ENCODE measurements around the gene RBM20. TPM values are rescaled to one million over a fixed set of nuclear protein-coding genes. Genes with fewer than 3 reads are reported as not detected.

RBM20 gene
- total and polyA plus RNA-seq, 2 experiments from 2014 or later: not detected

- Histone ChIP-seq H4K20me1 (ENCODE audit: insufficient read depth) (no peaks in the 10 kb centered on the region), H3K9ac (no peak overlapping the region), H3K36me3 (ENCODE audit: low read depth) (no peaks in the 10 kb centered on the region), H3K27ac (no peak overlapping the region), H3K79me2 (ENCODE audit: insufficient read depth) (no peaks in the 10 kb centered on the region), H3K27me3 (replicated peaks; ENCODE audit: insufficient read depth) (peaks cover 65% of the 10 kb centered on the region), H3F3A (ENCODE audit: insufficient read depth) (no peaks in the 10 kb centered on the region), H3K9me3 (ENCODE audit: low read depth) (no peaks in the 10 kb centered on the region), H2AFZ (no peak overlapping the region), H3K4me1 (ENCODE audit: insufficient read depth) (0 out of 2 replicates have a peak, but pooled peaks cover 4% of the 10 kb centered on the region), H3K9me2 (ENCODE audit: insufficient read depth) (no peaks in the 10 kb centered on the region), H3K4me3 (no peak overlapping the region), H3K4me2 (ENCODE audit: unreplicated experiment) (no peak overlapping the region)
- no peak for DNase-seq
- WGBS, 2 experiments (ENCODE audit: low coverage in 1 of 2, low lambda C conversion rate in 2 of 2, missing lambda C conversion rate in 2 of 2): 54 to 60% methylated on average over 14 of the region's 14 CpGs
- TF ChIP-seq EZH2 (IDR thresholded peaks at IDR 0.05; ENCODE audit: insufficient read depth, poor library complexity, severe bottlenecking): no peak
- no peak for TF ChIP-seq EZH2phosphoT487 (IDR thresholded peaks at IDR 0.05; ENCODE audit: insufficient read depth, low read depth)
- in situ Hi-C loops (cut with MboI): no loop called here
Measured at GRCh38 chr10:110642204-110643034, 1.7 kb upstream of the RBM20 start.

- Histone ChIP-seq H3K27ac (no peak overlapping the region), H3K4me1 (ENCODE audit: insufficient read depth) (0 out of 2 replicates have a peak, but pooled peaks cover 4% of the 10 kb centered on the region), H4K20me1 (ENCODE audit: insufficient read depth) (no peaks in the 10 kb centered on the region), H2AFZ (no peak overlapping the region), H3F3A (ENCODE audit: insufficient read depth) (no peaks in the 10 kb centered on the region; the same call in 1 of the 2 replicates), H3K27me3 (replicated peaks; ENCODE audit: insufficient read depth) (peaks cover 72% of the 10 kb centered on the region), H3K9me2 (ENCODE audit: insufficient read depth) (no peaks in the 10 kb centered on the region), H3K4me2 (ENCODE audit: unreplicated experiment) (peak overlapping the region; percentile 43), H3K36me3 (ENCODE audit: low read depth) (no peaks in the 10 kb centered on the region), H3K9ac (no peak overlapping the region), H3K4me3 (peak overlapping the region; percentile 60), H3K79me2 (ENCODE audit: insufficient read depth) (no peaks in the 10 kb centered on the region), H3K9me3 (ENCODE audit: low read depth) (no peaks in the 10 kb centered on the region)
- in situ Hi-C loops (cut with MboI): no loop called here
- 18 to 23% methylated on average over 40 of the region's 40 CpGs for WGBS, 2 experiments (ENCODE audit: low coverage in 1 of 2, low lambda C conversion rate in 2 of 2, missing lambda C conversion rate in 2 of 2)
- peak; percentile 64 for TF ChIP-seq EZH2 (IDR thresholded peaks at IDR 0.05; ENCODE audit: insufficient read depth, poor library complexity, severe bottlenecking)
- TF ChIP-seq EZH2phosphoT487 (IDR thresholded peaks at IDR 0.05; ENCODE audit: insufficient read depth, low read depth): no peak
- no peak for DNase-seq
Measured at GRCh38 chr10:110643035-110643652, 992 bp upstream of the RBM20 start.

- Histone ChIP-seq H3K9ac (no peak overlapping the region), H3K36me3 (ENCODE audit: low read depth) (no peaks in the 10 kb centered on the region), H3K4me2 (ENCODE audit: unreplicated experiment) (peak overlapping the region; percentile 43), H3K9me3 (ENCODE audit: low read depth) (no peaks in the 10 kb centered on the region), H2AFZ (peak overlapping the region; percentile 41), H3K27ac (no peak overlapping the region), H3K4me1 (ENCODE audit: insufficient read depth) (0 out of 2 replicates have a peak, but pooled peaks cover 4% of the 10 kb centered on the region), H3K4me3 (peak overlapping the region; percentile 60), H3K27me3 (replicated peaks; ENCODE audit: insufficient read depth) (peaks cover 73% of the 10 kb centered on the region), H3K9me2 (ENCODE audit: insufficient read depth) (no peaks in the 10 kb centered on the region), H4K20me1 (ENCODE audit: insufficient read depth) (no peaks in the 10 kb centered on the region), H3K79me2 (ENCODE audit: insufficient read depth) (no peaks in the 10 kb centered on the region), H3F3A (ENCODE audit: insufficient read depth) (no peaks in the 10 kb centered on the region; the same call in 1 of the 2 replicates)
- 46 to 53% methylated on average over 29 to 31 of the region's 31 CpGs for WGBS, 2 experiments (ENCODE audit: low coverage in 1 of 2, low lambda C conversion rate in 2 of 2, missing lambda C conversion rate in 2 of 2)
- no peak for TF ChIP-seq EZH2phosphoT487 (IDR thresholded peaks at IDR 0.05; ENCODE audit: insufficient read depth, low read depth)
- peak; percentile 15 for TF ChIP-seq EZH2 (IDR thresholded peaks at IDR 0.05; ENCODE audit: insufficient read depth, poor library complexity, severe bottlenecking)
- in situ Hi-C loops (cut with MboI): no loop called here
- no peak for DNase-seq
Measured at GRCh38 chr10:110644598-110645462, 694 bp downstream of the RBM20 start.
